A549 (cell line): Measurements from ENCODE around the gene DCAF6.

Source experiments
- CBX8 ChIP-seq: fragments of 200-600 bp; sonication (generic); IDR thresholded peaks from 2 replicates; pipeline ENCODE4 v1.6.1; 2016
- EP300 ChIP-seq, 2 experiments: fragments of >200 bp; sonication (Bioruptor Twin); formaldehyde crosslinking; IDR thresholded peaks; 2 replicates in 1 of 2; 3 replicates in 1 of 2; pipeline ENCODE4 v1.6.1; 2016 to 2017
- ESRRA ChIP-seq: fragments of 150-350 bp; IDR thresholded peaks from 2 replicates; pipeline ENCODE4 v1.6.1; 2014; ENCODE audit warnings: mild to moderate bottlenecking, low read length, borderline replicate concordance
- HDAC2 ChIP-seq: fragments of 200-600 bp; sonication (generic); IDR thresholded peaks from 2 replicates; pipeline ENCODE4 v1.6.1; 2016
- JUN ChIP-seq, 2 experiments: fragments of >200 bp; sonication (Bioruptor Twin); formaldehyde crosslinking; IDR thresholded peaks; 2 replicates in 1 of 2; 3 replicates in 1 of 2; pipeline ENCODE4 v1.6.1; 2016 to 2017
- MAX ChIP-seq: IDR thresholded peaks from 2 replicates; pipeline ENCODE4 v1.6.1; 2012
- POLR2A ChIP-seq: IDR thresholded peaks from 2 replicates; pipeline ENCODE4 v1.6.1; 2012; ENCODE audit warnings: mild to moderate bottlenecking, low read length
- POLR2AphosphoS2 ChIP-seq: conservative IDR thresholded peaks from 2 replicates; pipeline ENCODE4 v1.6.1; 2012; ENCODE audit warnings: low read length, improper control_type of control experiment, inconsistent platforms
- RFX5 ChIP-seq: fragments of 450-650 bp; IDR thresholded peaks from 2 replicates; pipeline ENCODE4 v1.7.1; 2014; ENCODE audit warnings: antibody characterized with exemption, mild to moderate bottlenecking, moderate library complexity
- ZC3H11A ChIP-seq: fragments of 450-650 bp; IDR thresholded peaks from 2 replicates; pipeline ENCODE4 v1.6.1; 2014; ENCODE audit warnings: antibody characterized with exemption, mild to moderate bottlenecking
- TF ChIP-seq, protein P1 (sequence below): fragments of >200 bp; sonication (Bioruptor Twin); formaldehyde crosslinking; IDR thresholded peaks from 3 replicates; pipeline ENCODE4 v1.5.1; 2016
- TF ChIP-seq, protein P2 (sequence below): fragments of 150-350 bp; IDR thresholded peaks from 2 replicates; pipeline ENCODE4 v1.6.1; 2014; ENCODE audit warnings: low read depth, mild to moderate bottlenecking, low read length
- TF ChIP-seq, protein P3 (sequence below): fragments of >200 bp; sonication (Bioruptor Twin); formaldehyde crosslinking; IDR thresholded peaks from 3 replicates; pipeline ENCODE4 v1.6.1; 2016

- TF ChIP-seq JUN (IDR thresholded peaks at IDR 0.05), result no peak
- no peak for TF ChIP-seq CBX8
- no peak for TF ChIP-seq EP300 (IDR thresholded peaks at IDR 0.05)
- no peak for TF ChIP-seq POLR2A
- TF ChIP-seq ZC3H11A, result no peak
- TF ChIP-seq, protein P1, sequence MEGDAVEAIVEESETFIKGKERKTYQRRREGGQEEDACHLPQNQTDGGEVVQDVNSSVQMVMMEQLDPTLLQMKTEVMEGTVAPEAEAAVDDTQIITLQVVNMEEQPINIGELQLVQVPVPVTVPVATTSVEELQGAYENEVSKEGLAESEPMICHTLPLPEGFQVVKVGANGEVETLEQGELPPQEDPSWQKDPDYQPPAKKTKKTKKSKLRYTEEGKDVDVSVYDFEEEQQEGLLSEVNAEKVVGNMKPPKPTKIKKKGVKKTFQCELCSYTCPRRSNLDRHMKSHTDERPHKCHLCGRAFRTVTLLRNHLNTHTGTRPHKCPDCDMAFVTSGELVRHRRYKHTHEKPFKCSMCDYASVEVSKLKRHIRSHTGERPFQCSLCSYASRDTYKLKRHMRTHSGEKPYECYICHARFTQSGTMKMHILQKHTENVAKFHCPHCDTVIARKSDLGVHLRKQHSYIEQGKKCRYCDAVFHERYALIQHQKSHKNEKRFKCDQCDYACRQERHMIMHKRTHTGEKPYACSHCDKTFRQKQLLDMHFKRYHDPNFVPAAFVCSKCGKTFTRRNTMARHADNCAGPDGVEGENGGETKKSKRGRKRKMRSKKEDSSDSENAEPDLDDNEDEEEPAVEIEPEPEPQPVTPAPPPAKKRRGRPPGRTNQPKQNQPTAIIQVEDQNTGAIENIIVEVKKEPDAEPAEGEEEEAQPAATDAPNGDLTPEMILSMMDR, result no peak
- TF ChIP-seq HDAC2, result no peak
- TF ChIP-seq, protein P2, sequence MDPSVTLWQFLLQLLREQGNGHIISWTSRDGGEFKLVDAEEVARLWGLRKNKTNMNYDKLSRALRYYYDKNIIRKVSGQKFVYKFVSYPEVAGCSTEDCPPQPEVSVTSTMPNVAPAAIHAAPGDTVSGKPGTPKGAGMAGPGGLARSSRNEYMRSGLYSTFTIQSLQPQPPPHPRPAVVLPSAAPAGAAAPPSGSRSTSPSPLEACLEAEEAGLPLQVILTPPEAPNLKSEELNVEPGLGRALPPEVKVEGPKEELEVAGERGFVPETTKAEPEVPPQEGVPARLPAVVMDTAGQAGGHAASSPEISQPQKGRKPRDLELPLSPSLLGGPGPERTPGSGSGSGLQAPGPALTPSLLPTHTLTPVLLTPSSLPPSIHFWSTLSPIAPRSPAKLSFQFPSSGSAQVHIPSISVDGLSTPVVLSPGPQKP, result no peak
- no peak for TF ChIP-seq ESRRA
- TF ChIP-seq POLR2AphosphoS2, result no peak
- TF ChIP-seq, protein P3, sequence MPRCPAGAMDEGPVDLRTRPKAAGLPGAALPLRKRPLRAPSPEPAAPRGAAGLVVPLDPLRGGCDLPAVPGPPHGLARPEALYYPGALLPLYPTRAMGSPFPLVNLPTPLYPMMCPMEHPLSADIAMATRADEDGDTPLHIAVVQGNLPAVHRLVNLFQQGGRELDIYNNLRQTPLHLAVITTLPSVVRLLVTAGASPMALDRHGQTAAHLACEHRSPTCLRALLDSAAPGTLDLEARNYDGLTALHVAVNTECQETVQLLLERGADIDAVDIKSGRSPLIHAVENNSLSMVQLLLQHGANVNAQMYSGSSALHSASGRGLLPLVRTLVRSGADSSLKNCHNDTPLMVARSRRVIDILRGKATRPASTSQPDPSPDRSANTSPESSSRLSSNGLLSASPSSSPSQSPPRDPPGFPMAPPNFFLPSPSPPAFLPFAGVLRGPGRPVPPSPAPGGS, result no peak
- no peak for TF ChIP-seq RFX5
- TF ChIP-seq MAX, result no peak
Observed at GRCh38 chr1:167943541-167943940, 7.1 kb downstream of the DCAF6 start.
